IPS-15b (cell line): ENCODE measurements around the gene STK17B.

Experiments used
- H3K27me3 ChIP-seq: one replicate; pipeline ENCODE4 v1.6.1; 2013; ENCODE audit warnings: low read length; ENCODE audit not compliant: control insufficient read depth, insufficient read depth
- H3K36me3 ChIP-seq: one replicate; pipeline ENCODE4 v1.6.1; 2013; ENCODE audit warnings: low read length; ENCODE audit not compliant: control insufficient read depth, insufficient read depth
- H3K4me1 ChIP-seq: one replicate; pipeline ENCODE4 v1.6.1; 2013; ENCODE audit warnings: mild to moderate bottlenecking, low read length; ENCODE audit not compliant: control insufficient read depth, insufficient read depth
- H3K4me3 ChIP-seq: one replicate; pipeline ENCODE4 v1.5.1; 2013; ENCODE audit warnings: low read depth, low read length
- H3K9ac ChIP-seq: one replicate; pipeline ENCODE4 v1.6.1; 2013; ENCODE audit warnings: low read depth, mild to moderate bottlenecking, low read length
- H3K9me3 ChIP-seq: one replicate; pipeline ENCODE4 v1.6.1; 2013; ENCODE audit warnings: mild to moderate bottlenecking, low read length; ENCODE audit not compliant: control insufficient read depth, insufficient read depth

Gene STK17B

GRCh38 chr2:196168181-196168580, 3.2 kb downstream of the STK17B start:
- Histone ChIP-seq H3K9me3 (no peaks in the 10 kb centered on the region), H3K9ac (no peak overlapping the region), H3K4me3 (no peak overlapping the region), H3K27me3 (peaks cover 20% of the 10 kb centered on the region), H3K36me3 (no peaks in the 10 kb centered on the region), H3K4me1 (peaks cover 23% of the 10 kb centered on the region)

- H3K36me3 ChIP-seq = no peaks in the 10 kb centered on the region
- H3K9ac ChIP-seq = no peak overlapping the region
- H3K4me3 ChIP-seq = no peak overlapping the region
- peaks cover 23% of the 10 kb centered on the region for H3K4me1 ChIP-seq
- peaks cover 15% of the 10 kb centered on the region for H3K27me3 ChIP-seq
- H3K9me3 ChIP-seq = no peaks in the 10 kb centered on the region
These were observed 3.7 kb downstream of the STK17B start for GRCh38 chr2:196167666-196168065.

- H3K9me3 ChIP-seq = no peaks in the 10 kb centered on the region
- H3K27me3 ChIP-seq = peaks cover 7% of the 10 kb centered on the region
- no peak overlapping the region for H3K4me3 ChIP-seq
- no peaks in the 10 kb centered on the region for H3K36me3 ChIP-seq
- H3K4me1 ChIP-seq = peaks cover 23% of the 10 kb centered on the region
- no peak overlapping the region for H3K9ac ChIP-seq
These were observed 4.5 kb downstream of the STK17B start for GRCh38 chr2:196166876-196167275.

GRCh38 chr2:196165016-196165415, 6.4 kb downstream of the STK17B start:
- Histone ChIP-seq H3K4me1 (peaks cover 23% of the 10 kb centered on the region), H3K9me3 (no peaks in the 10 kb centered on the region), H3K4me3 (no peak overlapping the region), H3K27me3 (peaks cover 3% of the 10 kb centered on the region), H3K9ac (no peak overlapping the region), H3K36me3 (no peaks in the 10 kb centered on the region)

- no peaks in the 10 kb centered on the region for H3K27me3 ChIP-seq
- no peaks in the 10 kb centered on the region for H3K9me3 ChIP-seq
- no peak overlapping the region for H3K9ac ChIP-seq
- H3K4me1 ChIP-seq = peaks cover 14% of the 10 kb centered on the region
- H3K36me3 ChIP-seq = no peaks in the 10 kb centered on the region
- no peak overlapping the region for H3K4me3 ChIP-seq
These were observed 8.1 kb downstream of the STK17B start for GRCh38 chr2:196163285-196163684.

- Histone ChIP-seq H3K36me3 (no peaks in the 10 kb centered on the region), H3K9me3 (no peaks in the 10 kb centered on the region), H3K4me1 (peaks cover 9% of the 10 kb centered on the region), H3K4me3 (no peak overlapping the region), H3K27me3 (no peaks in the 10 kb centered on the region), H3K9ac (no peak overlapping the region)
These were observed 8.7 kb downstream of the STK17B start for GRCh38 chr2:196162586-196163175.

GRCh38 chr2:196160946-196161345, 10.4 kb downstream of the STK17B start:
- no peaks in the 10 kb centered on the region for H3K27me3 ChIP-seq
- H3K36me3 ChIP-seq = no peaks in the 10 kb centered on the region
- no peak overlapping the region for H3K9ac ChIP-seq
- no peaks in the 10 kb centered on the region for H3K9me3 ChIP-seq
- no peak overlapping the region for H3K4me3 ChIP-seq
- H3K4me1 ChIP-seq = no peaks in the 10 kb centered on the region

GRCh38 chr2:196160101-196160500, 11.3 kb downstream of the STK17B start:
- Histone ChIP-seq H3K9me3 (no peaks in the 10 kb centered on the region), H3K9ac (no peak overlapping the region), H3K4me3 (no peak overlapping the region), H3K36me3 (no peaks in the 10 kb centered on the region), H3K4me1 (no peaks in the 10 kb centered on the region), H3K27me3 (no peaks in the 10 kb centered on the region)

- Histone ChIP-seq H3K36me3 (no peaks in the 10 kb centered on the region), H3K9ac (no peak overlapping the region), H3K4me1 (no peaks in the 10 kb centered on the region), H3K4me3 (no peak overlapping the region), H3K27me3 (no peaks in the 10 kb centered on the region), H3K9me3 (no peaks in the 10 kb centered on the region)
These were observed 12.0 kb downstream of the STK17B start for GRCh38 chr2:196159221-196159892.

- Histone ChIP-seq H3K9me3 (no peaks in the 10 kb centered on the region), H3K36me3 (peaks cover 3% of the 10 kb centered on the region), H3K4me1 (no peaks in the 10 kb centered on the region), H3K27me3 (no peaks in the 10 kb centered on the region), H3K9ac (no peak overlapping the region), H3K4me3 (no peak overlapping the region)
These were observed 15.8 kb downstream of the STK17B start for GRCh38 chr2:196155575-196155974.

GRCh38 chr2:196153480-196153879, 17.9 kb downstream of the STK17B start:
- H3K4me3 ChIP-seq = no peak overlapping the region
- H3K27me3 ChIP-seq = no peaks in the 10 kb centered on the region
- no peaks in the 10 kb centered on the region for H3K9me3 ChIP-seq
- no peak overlapping the region for H3K9ac ChIP-seq
- no peaks in the 10 kb centered on the region for H3K4me1 ChIP-seq
- peaks cover 3% of the 10 kb centered on the region for H3K36me3 ChIP-seq

GRCh38 chr2:196149948-196150347, 21.4 kb downstream of the STK17B start:
- no peaks in the 10 kb centered on the region for H3K9me3 ChIP-seq
- no peaks in the 10 kb centered on the region for H3K4me1 ChIP-seq
- H3K4me3 ChIP-seq = no peak overlapping the region
- H3K9ac ChIP-seq = no peak overlapping the region
- H3K27me3 ChIP-seq = no peaks in the 10 kb centered on the region
- H3K36me3 ChIP-seq = peaks cover 3% of the 10 kb centered on the region
